ENCODE data around the gene OPCML.

DNA sequence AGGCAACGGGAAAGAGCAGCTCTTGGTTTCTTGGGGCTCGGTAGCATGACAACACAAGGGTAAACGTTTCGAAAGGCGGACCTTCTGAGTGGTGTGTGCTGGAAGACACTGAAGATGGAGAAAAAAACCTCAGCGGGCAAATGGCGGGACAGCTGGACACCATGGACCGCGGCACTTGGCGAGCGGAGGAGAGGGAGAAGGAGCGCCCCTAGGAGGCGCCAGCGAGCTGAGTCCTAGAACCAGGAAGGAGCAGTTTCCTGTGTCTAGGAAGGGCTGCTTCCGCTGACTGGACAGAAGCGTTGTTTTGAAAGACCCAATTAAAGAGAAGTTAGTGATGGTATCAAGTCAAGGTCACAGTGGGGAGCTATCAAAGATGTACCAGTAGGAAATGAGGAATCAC, 44.0 kb upstream of the OPCML start:
- no peak for TF ChIP-seq POLR2AphosphoS5 (IDR thresholded peaks at IDR 0.05)
- TF ChIP-seq, protein P1, sequence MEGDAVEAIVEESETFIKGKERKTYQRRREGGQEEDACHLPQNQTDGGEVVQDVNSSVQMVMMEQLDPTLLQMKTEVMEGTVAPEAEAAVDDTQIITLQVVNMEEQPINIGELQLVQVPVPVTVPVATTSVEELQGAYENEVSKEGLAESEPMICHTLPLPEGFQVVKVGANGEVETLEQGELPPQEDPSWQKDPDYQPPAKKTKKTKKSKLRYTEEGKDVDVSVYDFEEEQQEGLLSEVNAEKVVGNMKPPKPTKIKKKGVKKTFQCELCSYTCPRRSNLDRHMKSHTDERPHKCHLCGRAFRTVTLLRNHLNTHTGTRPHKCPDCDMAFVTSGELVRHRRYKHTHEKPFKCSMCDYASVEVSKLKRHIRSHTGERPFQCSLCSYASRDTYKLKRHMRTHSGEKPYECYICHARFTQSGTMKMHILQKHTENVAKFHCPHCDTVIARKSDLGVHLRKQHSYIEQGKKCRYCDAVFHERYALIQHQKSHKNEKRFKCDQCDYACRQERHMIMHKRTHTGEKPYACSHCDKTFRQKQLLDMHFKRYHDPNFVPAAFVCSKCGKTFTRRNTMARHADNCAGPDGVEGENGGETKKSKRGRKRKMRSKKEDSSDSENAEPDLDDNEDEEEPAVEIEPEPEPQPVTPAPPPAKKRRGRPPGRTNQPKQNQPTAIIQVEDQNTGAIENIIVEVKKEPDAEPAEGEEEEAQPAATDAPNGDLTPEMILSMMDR (IDR thresholded peaks at IDR 0.05): no peak

Measured in transverse colon (tissue), 4 donors.